ENCODE measurements around the gene OCRL.

The OCRL gene

GRCh38 chrX:129593137-129593536 is 53.1 kb downstream of the OCRL start:
- TF ChIP-seq SPI1 (IDR thresholded peaks at IDR 0.05; ENCODE audit: borderline replicate concordance, low read depth) (no peak), REST (IDR thresholded peaks at IDR 0.05; ENCODE audit: insufficient replicate concordance, low read depth) (no peak), CTCF (IDR thresholded peaks at IDR 0.05; ENCODE audit: insufficient read depth, low read length) (no peak)
- H3K4me3 ChIP-seq (replicated peaks; ENCODE audit: insufficient read depth, low read length) = no peak overlapping the region
- H3K27me3 ChIP-seq (ENCODE audit: insufficient read depth, poor library complexity, severe bottlenecking) = no peaks in the 10 kb centered on the region
- no peak overlapping the region for H3K27ac ChIP-seq (replicated peaks)
- DNase-seq (ENCODE audit: low read depth in 1 of 2, low spot score in 1 of 2) = no peak

- H3K27ac ChIP-seq (replicated peaks) = no peak overlapping the region
- H3K27me3 ChIP-seq (ENCODE audit: insufficient read depth, poor library complexity, severe bottlenecking) = no peaks in the 10 kb centered on the region
- H3K4me3 ChIP-seq (replicated peaks; ENCODE audit: insufficient read depth, low read length) = no peak overlapping the region
- TF ChIP-seq POLR2AphosphoS5 (IDR thresholded peaks at IDR 0.05; ENCODE audit: low read depth) (no peak), REST (IDR thresholded peaks at IDR 0.05; ENCODE audit: insufficient replicate concordance, low read depth) (no peak), SPI1 (IDR thresholded peaks at IDR 0.05; ENCODE audit: borderline replicate concordance, low read depth) (no peak), GABPA (IDR thresholded peaks at IDR 0.05; ENCODE audit: low read depth) (no peak), CTCF (IDR thresholded peaks at IDR 0.05; ENCODE audit: insufficient read depth, low read length) (no peak)
- no peak for DNase-seq (ENCODE audit: low read depth in 1 of 2, low spot score in 1 of 2)
Measured at GRCh38 chrX:129594781-129595180, 54.7 kb downstream of the OCRL start.

- H3K27ac ChIP-seq (replicated peaks) = no peak overlapping the region
- no peaks in the 10 kb centered on the region for H3K27me3 ChIP-seq (ENCODE audit: insufficient read depth, poor library complexity, severe bottlenecking)
- no peak for TF ChIP-seq POLR2AphosphoS5 (IDR thresholded peaks at IDR 0.05; ENCODE audit: low read depth)
- TF ChIP-seq GABPA (IDR thresholded peaks at IDR 0.05; ENCODE audit: low read depth) = no peak
- TF ChIP-seq REST (IDR thresholded peaks at IDR 0.05; ENCODE audit: insufficient replicate concordance, low read depth) = no peak
- no peak for TF ChIP-seq CTCF (IDR thresholded peaks at IDR 0.05; ENCODE audit: insufficient read depth, low read length)
Measured at GRCh38 chrX:129596077-129596476, 56.0 kb downstream of the OCRL start.

More at GRCh38 chrX:129596077-129596476, 56.0 kb downstream of the OCRL start:
- no peak for DNase-seq (ENCODE audit: low read depth in 1 of 2, low spot score in 1 of 2)
- H3K4me3 ChIP-seq (replicated peaks; ENCODE audit: insufficient read depth, low read length) = no peak overlapping the region

Measured in HL-60 (cell line).